NT2/D1 (cell line): ENCODE measurements around the gene NOX5.

Experiments
- SUZ12 ChIP-seq: IDR thresholded peaks from 2 replicates; pipeline ENCODE4 v1.6.1; 2011; ENCODE audit not compliant: insufficient read length, insufficient read depth; ENCODE audit errors: extremely low read depth
- YY1 ChIP-seq: IDR thresholded peaks from 2 replicates; pipeline ENCODE4 v1.6.1; 2011; ENCODE audit not compliant: insufficient read length, insufficient read depth
- ZNF274 ChIP-seq: IDR thresholded peaks from 2 replicates; pipeline ENCODE4 v1.6.1; 2011; ENCODE audit warnings: mild to moderate bottlenecking, low read depth, low read length

DNA sequence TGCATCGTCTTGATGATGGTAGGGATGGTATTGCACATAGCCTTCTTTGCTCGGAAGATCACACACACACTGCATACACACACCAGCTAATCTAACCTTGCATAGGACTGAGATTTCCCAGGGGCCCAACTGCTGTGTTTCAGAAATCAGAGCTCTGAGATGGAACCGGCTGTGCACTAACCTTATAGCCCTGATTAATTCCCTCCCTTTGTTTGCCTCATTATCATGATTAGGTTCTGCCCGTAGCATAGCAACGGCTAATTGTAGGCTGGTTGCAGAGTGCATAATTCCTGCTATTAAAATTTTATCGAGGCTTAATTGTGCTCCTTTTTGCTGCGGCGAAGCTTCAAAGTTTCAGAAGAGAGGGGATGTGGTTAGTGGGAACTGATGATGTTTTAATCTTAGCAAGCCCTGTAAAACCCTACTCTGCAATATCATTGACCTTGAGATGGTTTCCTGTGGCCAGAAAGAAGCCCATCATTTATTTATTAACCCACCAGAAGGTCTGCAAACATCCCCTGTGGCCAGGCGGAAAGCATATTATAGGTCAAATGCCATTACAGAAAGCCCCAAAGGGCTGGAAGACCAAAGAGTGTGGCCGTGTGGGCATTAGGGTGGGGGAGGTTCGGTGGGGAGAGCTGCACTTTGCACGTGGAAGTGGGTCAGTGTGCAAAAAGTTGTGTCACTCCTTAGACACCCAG is 89.7 kb downstream of the NOX5 start:
- TF ChIP-seq ZNF274: no peak
- no peak for TF ChIP-seq SUZ12
- no peak for TF ChIP-seq YY1
